ENCODE data around the gene AP1B1. TPM values are rescaled to one million over a fixed set of nuclear protein-coding genes. Genes with fewer than 3 reads are reported as not detected.

The AP1B1 gene
- 97.7 and 109 TPM in 2 replicates for total RNA-seq

GRCh38 chr22:29387921-29388758, at the start of gene AP1B1:
Gene AP1B1 (minus strand): TSS chr22:29388570. CDS start chr22:29367243, 21,327 bp downstream.

GRCh38 chr22:29315286-29316140, 72.9 kb downstream of the AP1B1 start, which contains the start of gene RASL10A:
Gene RASL10A (minus strand): TSS chr22:29315697. CDS start chr22:29315246, 451 bp downstream.

GRCh38 chr22:29306175-29306834, 82.1 kb downstream of the AP1B1 start, which contains the start of gene GAS2L1:
Gene GAS2L1 (plus strand): TSS chr22:29306650. CDS start chr22:29308106, 1,456 bp downstream.

Other genes starting within 250 kb of the AP1B1 start
- under 0.01 and 1.9 TPM in 2 replicates for gene EMID1, start 182.7 kb downstream of the AP1B1 start, total RNA-seq
- gene RHBDD3, start 120.6 kb downstream of the AP1B1 start, total RNA-seq, result 25.6 and 30.1 TPM in 2 replicates
- 215 and 242 TPM in 2 replicates for gene EWSR1, start 120.3 kb downstream of the AP1B1 start, total RNA-seq
- gene GAS2L1, start 81.9 kb downstream of the AP1B1 start, total RNA-seq, result 34.9 and 47.1 TPM in 2 replicates
- 0.07 and 0.20 TPM in 2 replicates for gene RASL10A, start 72.9 kb downstream of the AP1B1 start, total RNA-seq
- gene RFPL1, start 50.0 kb upstream of the AP1B1 start, total RNA-seq, result not detected in 2 replicates
- 1.2 and 2.1 TPM in 2 replicates for gene NEFH, start 91.6 kb upstream of the AP1B1 start, total RNA-seq
- 33.9 and 38.8 TPM in 2 replicates for gene THOC5, start 165.2 kb upstream of the AP1B1 start, total RNA-seq
- 32.2 and 32.4 TPM in 2 replicates for gene NIPSNAP1, start 192.5 kb upstream of the AP1B1 start, total RNA-seq
- 123 and 124 TPM in 2 replicates for gene NF2, start 215.1 kb upstream of the AP1B1 start, total RNA-seq